GM12892 (cell line): ENCODE data around the gene ARID1B.

Source experiments
- POLR2A ChIP-seq: IDR thresholded peaks from 2 replicates; pipeline ENCODE4 v1.6.1; 2011; ENCODE audit warnings: low read depth, low read length, control low read depth
- POLR2AphosphoS5 ChIP-seq: IDR thresholded peaks from 2 replicates; pipeline ENCODE4 v1.6.1; 2011; ENCODE audit warnings: low read depth, low read length, control low read depth
- TAF1 ChIP-seq: IDR thresholded peaks from 2 replicates; pipeline ENCODE4 v1.6.1; 2011; ENCODE audit warnings: low read depth, mild to moderate bottlenecking, control low read depth, low read length, borderline replicate concordance

GRCh38 chr6:157075549-157076450 lies 298.6 kb downstream of the ARID1B start:
- TF ChIP-seq POLR2AphosphoS5 (no peak), POLR2A (no peak), TAF1 (no peak)
